ENCODE measurements around the gene TSC22D3. TPM values are rescaled to one million over a fixed set of nuclear protein-coding genes. Genes with fewer than 3 reads are reported as not detected.
"Not testable (repeated sequence)": the region's sequence is repeated elsewhere in the genome, so short reads cannot be mapped to it uniquely, and the experiment has no call there.

TSC22D3 gene
- total RNA-seq (2014; rRNA removed; shearing (Covaris generic)) = not detected in 2 replicates

DNA sequence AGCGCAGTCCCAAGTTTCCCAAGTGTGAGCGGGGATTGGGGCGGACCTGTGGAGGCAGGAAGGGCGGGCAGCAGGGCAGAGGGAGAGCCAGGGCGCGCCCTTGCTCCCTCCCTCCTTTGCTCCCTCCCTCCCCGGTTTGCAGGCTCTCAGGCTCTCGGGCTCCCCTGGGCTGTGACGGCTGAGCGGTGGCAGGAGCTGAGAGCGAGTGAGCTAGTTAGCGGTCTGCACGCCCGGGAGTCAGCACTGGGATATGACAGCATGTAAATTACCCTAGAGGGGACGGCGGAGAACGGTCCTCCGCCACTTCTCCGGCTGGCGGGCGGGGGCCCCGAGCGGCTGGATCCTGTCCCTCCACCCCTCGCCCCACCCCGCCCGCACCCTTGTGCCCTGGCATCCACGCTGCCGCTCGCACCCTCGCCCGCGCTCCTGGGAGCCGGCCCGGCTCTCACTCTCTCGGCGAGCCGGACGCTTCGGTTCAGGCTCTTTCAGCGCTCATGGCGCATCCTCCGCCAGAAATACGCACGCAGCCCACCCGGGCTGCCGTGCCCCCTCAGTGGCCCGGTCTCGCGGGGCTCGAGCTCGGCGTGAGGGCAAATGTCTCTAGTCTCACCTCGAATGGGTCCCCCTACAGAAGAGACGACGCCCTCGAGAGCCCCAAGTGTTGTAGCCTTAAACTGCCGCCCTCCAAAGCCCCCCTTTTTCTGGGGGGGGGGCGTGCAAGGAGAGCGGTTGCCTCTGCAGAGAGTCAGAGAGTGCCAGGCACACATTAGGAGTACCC, at the start of gene TSC22D3:
Gene TSC22D3, minus strand, starts transcription at position 54 of the 778 bp plus-strand sequence. CDS start 368 bp downstream, outside the sequence.
- in situ Hi-C loops (cut with HindIII; ENCODE audit: low sequenced_read_pairs) = no loop called here
- peak; percentile 78 for DNase-seq (ENCODE audit: low spot score)

DNA sequence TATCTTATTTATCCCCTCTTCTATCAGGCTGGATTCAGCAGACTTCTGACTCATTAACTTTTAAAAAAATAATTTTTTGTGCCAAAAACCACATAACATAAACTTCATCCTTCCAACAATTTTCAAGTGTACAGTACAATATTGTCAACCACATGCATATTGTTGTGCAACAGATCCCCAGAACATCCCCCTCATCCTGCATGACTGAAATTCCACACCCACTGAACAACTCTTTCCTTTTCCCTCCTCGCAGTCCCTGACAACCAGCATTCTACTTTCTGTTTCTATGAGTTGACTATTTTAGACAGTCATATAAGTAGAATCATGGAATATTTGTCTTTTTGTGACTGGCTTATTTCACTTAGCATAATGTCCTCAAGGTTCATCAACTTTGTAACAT, 47.9 kb upstream of the TSC22D3 start:
- no peak for DNase-seq (ENCODE audit: low spot score)
- in situ Hi-C loops (cut with HindIII; ENCODE audit: low sequenced_read_pairs) = no loop called here

DNA sequence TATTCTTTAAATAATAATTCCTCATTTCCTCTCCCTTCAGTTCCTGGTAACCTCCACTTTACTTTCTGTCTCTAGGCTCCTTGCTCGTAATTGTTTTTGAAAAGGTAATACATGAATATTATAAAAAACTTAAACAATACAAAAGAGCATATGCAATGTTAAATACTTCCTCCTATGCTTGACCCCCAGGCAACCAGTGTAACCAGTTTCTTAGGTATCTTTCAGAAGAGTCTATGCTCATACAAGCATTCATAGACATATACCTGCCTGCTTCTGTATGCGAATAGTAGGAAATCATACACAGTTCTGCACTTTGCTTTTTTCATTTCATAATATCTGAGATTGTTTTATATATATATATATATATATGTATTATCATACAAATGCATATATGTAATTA, 47.5 kb upstream of the TSC22D3 start:
- in situ Hi-C loops (cut with HindIII; ENCODE audit: low sequenced_read_pairs) = no loop called here
- no peak for DNase-seq (ENCODE audit: low spot score)

DNA sequence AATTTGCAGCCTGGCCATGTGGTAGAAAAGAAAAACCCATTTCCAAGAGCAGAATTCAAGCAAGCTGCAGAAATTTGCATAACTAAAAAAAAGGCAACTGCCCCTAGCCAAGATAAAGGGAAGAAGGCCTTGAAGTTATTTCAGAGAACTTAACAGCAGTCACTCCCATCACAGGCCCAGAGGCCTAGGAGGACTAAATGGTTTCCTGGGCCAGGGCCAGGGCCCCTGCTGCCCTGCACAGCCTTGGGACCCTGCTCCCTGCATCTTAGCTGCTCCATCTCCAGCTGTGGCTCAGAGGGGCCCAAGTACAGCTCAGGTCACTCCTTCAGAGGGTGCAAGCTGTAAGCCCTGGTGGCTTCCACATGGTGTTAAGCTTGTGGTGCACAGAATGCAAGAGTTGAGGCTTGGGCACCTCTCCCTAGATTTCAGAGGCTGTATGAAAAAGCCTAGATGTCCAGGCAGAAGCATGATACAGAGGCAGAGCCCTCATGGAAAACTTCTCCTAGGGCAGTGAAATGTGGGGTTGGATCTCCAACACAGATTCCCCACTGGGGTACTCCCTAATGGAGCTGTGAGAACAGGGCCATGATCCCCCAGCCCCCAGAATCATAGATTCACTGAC, 43.4 kb upstream of the TSC22D3 start:
- no peak for DNase-seq (ENCODE audit: low spot score)
- in situ Hi-C loops (cut with HindIII; ENCODE audit: low sequenced_read_pairs) = no loop called here

DNA sequence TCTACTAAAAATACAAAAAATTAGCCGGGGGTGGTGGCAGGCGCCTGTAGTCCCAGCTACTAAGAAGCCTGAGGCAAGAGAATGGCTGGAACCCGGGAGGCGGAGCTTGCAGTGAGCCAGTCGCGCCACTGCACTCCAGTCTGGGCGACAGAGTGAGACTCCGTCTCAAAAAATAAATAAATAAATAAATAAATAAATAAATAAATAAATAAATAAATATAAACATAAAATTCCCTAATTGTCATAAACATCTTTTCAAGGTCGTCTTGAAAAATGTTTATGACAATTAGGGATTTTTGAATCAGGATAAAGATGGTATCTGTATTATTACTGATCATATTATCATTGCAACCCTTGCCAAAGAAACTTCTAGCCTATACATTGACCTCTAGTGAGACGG, 34.5 kb upstream of the TSC22D3 start:
- in situ Hi-C loops (cut with HindIII; ENCODE audit: low sequenced_read_pairs) = not testable (repeated sequence)

DNA sequence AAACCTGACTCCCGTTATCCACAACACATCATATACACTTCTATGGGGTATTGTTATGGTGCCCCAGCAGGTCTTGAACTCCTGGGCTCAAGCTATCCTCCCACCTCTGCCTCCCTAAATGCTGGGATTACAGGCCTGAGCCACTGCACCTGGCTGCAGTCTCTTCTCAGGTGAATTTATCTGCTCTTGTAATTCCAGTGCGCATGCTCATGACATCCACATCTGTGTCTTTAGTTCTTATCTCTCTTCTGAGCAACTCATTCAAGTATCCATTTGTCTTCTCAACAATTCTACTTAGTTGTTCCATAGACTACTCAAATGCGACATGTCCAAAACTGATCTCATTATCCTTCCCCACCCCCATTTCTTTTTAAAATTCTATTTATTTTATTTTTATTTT, 29.6 kb upstream of the TSC22D3 start:
- in situ Hi-C loops (cut with HindIII; ENCODE audit: low sequenced_read_pairs) = no loop called here
- DNase-seq (ENCODE audit: low spot score) = no peak

More for the DNA sequence above, 34.5 kb upstream of the TSC22D3 start:
- DNase-seq (ENCODE audit: low spot score) = not testable (repeated sequence)

DNA sequence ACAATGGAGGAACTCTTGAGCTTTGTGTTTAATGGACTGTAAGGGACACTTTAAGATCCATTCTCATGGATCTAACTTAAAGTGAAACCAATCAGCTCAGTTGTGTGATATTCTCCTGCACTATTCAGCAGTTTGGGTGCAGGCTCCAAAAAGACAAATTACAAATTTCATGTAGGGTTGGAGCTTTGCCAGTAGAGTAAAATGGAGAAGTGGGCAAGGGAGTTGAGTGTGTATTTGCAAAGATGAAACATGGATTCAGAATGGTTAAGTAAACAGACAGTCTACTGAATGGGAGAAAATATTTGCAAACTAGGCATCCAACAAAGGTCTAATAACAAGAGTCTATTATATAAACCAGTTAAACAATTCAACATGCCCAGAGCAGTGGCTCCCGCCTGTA, 28.8 kb upstream of the TSC22D3 start:
- in situ Hi-C loops (cut with HindIII; ENCODE audit: low sequenced_read_pairs) = no loop called here
- DNase-seq (ENCODE audit: low spot score) = no peak

DNA sequence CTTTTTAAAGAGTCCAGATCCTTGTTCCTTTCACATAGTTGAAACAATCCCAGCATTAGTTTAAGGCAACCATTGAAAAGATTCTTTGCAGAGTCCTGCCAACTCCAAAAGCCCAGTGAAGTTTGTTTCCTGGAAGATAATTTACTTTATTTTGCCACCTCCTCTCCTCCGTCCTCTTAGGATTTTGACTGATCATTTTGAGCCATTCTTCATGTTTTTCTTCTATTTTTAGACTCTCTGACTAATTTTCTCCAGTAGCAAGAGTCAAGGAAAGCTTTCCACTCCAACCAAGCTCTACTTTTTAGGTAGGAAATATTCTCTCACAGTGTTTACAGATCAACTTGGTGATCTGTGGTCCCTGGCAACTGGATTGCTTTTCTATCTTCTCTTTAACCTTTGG, 12.2 kb upstream of the TSC22D3 start:
- DNase-seq (ENCODE audit: low spot score) = no peak
- in situ Hi-C loops (cut with HindIII; ENCODE audit: low sequenced_read_pairs) = no loop called here

DNA sequence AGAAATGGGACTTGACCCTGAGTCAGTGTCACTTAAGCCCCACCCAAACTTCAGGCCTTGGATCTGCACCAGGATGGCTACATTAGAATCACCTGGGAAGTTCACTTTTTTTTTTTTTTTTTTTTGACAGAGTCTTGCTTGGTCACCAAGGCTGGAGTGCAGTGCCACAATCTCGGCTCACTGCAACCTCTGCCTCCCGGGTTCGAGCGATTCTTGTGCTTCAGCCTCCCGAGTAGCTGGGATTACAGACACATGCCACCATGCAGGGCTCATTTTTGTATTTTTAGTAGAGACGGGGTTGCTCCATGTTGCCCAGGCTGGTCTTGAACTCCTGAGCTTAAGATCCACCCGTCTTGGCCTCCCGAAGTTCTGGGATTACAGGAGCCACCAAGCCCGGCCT, 4.9 kb upstream of the TSC22D3 start:
- DNase-seq (ENCODE audit: low spot score) = no peak
- in situ Hi-C loops (cut with HindIII; ENCODE audit: low sequenced_read_pairs) = no loop called here

DNA sequence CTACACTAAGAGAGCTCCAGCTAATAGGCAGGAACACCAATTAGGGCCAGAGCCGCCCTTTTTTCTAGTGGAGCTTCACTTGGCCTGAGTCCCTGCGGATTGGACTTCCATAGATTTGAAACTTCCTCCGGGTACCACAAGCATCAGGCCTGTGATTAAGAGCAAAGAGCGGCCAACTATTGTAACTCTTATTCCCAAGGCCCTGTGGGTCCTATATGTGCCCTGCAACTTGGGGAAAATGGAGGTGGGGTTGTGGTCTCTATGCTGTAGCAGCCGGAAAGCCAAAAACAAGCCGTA, 1.9 kb upstream of the TSC22D3 start, which contains the start of gene NCBP2L:
Gene NCBP2L, plus strand, starts transcription at position 198 of the 297 bp plus-strand sequence. CDS start 16,488 bp downstream, outside the sequence.
- no peak for DNase-seq (ENCODE audit: low spot score)
- in situ Hi-C loops (cut with HindIII; ENCODE audit: low sequenced_read_pairs) = no loop called here

DNA sequence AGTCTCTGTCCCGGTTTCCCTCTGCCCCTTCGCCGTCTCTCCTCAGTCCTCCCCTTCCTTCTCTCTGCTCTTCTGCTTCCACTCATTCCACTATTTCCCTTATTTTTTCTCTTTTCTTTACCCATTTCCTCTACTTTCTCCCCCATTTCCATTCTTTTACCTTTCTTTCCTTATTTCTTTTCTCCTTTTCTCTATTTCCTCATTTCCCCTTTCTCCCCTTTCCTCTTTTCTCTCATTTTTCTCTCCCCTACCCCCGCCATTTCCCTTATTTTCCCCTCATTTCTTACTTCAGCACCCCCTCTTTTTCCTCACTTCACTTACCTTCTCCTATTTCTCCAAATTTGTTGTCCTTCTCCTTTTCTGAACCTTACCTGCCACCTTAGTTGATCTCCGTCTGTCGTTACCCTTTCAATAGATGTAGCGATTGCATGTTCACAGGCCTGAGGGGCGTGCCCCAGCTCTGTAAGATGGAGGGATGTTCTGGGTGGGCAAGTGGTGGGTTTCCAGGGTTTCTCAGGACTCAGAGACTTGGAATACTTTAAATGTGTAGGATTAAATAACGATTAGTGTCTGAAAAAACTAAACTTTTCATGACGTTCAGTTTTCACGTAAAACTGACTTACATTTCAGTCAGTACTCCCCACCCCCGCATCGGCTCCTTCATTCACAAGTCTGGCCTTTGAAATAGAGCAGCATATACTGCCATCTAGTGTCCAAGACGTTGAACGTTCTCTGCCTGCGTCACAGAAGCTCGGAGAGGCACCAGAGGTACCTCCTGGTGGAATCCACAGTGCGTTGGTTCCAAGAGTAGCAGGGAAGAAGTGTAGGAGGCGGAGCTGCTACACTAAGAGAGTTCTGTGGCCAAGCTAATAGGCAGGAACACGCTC, 1.3 kb upstream of the TSC22D3 start:
- DNase-seq (ENCODE audit: low spot score) = peak; percentile 92
- in situ Hi-C loops (cut with HindIII; ENCODE audit: low sequenced_read_pairs) = no loop called here

DNA sequence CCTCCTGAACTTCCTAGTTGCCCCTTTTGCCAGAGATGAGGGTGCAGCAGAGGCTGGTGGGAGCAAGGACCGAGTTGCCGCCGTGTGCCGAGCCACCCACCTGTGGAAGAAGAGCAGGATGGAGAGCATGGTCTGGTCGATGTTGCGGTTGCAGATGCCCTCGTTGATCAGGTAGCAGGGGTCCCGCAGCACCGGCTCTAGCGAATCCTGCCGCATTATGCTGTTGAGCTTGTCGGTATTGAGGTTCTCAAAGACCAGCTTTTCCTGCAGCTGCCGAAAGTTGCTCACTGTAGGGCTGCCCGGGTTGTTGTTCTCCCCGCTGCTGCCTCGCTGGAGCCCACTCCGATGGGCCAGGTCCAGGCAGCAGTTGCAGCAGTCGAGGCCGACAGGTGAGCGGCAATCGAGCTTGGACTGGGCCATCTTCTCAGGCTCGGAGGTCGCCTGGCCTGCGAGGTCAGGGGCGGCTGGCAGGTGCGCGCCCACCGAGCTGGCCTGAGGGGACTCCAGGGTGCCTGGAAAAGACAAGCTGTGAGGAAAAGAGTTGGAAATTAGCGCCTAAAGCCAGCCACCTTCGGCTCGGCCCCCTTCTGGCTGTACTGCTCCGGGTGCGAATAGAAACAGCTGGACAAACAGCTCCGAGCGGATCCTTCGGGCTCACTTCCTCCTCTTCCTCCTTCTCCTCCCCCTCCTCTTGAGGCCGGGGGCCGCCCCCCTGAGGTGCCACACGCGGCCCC, 420 bp downstream of the TSC22D3 start:
- in situ Hi-C loops (cut with HindIII; ENCODE audit: low sequenced_read_pairs) = no loop called here
- DNase-seq (ENCODE audit: low spot score) = no peak

DNA sequence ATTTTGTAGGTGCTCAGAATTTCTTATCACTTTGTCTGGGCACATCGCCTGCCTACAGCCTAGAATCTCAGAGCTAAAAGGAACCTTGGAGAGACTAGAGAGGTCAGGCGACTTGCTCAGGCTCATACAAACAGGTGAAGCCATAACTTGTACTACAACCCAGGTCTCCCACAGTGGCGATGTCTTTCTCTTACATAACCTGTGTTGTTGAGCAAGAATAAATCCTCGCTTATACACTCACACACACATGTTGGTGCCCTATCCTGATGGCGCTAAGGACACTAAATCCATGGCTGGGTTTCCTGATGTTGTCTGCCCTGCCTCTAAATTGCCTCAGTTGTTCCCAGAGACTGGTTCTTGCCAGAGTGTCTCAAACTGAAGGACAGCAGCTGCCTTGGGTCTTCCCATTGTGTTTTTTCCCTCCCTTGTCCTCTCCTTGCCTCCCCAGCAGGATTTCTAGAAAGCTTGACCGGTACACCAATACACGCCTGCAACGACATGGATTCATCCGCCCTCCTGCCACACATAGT, 1.6 kb downstream of the TSC22D3 start:
- in situ Hi-C loops (cut with HindIII; ENCODE audit: low sequenced_read_pairs) = no loop called here
- no peak for DNase-seq (ENCODE audit: low spot score)

DNA sequence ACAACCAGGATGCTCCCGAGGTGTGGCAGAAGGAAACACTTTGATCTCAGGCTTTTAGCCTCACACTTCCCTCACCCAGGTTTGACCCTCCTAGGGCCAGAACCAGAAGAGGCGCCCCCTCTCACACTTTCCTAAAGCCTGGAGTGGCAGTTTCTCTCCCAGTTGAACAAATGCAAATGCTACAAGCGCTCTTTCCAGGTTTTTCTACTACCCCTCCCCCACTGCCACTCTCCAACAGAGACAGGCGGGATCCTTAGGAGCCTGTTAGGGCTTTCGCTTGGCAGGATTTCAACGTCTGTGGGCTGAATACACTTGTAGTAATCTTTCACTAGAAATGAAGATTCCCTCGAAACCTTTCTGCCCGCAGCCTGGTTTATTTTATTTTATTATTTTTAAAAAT, 2.4 kb downstream of the TSC22D3 start:
- in situ Hi-C loops (cut with HindIII; ENCODE audit: low sequenced_read_pairs) = no loop called here
- no peak for DNase-seq (ENCODE audit: low spot score)

DNA sequence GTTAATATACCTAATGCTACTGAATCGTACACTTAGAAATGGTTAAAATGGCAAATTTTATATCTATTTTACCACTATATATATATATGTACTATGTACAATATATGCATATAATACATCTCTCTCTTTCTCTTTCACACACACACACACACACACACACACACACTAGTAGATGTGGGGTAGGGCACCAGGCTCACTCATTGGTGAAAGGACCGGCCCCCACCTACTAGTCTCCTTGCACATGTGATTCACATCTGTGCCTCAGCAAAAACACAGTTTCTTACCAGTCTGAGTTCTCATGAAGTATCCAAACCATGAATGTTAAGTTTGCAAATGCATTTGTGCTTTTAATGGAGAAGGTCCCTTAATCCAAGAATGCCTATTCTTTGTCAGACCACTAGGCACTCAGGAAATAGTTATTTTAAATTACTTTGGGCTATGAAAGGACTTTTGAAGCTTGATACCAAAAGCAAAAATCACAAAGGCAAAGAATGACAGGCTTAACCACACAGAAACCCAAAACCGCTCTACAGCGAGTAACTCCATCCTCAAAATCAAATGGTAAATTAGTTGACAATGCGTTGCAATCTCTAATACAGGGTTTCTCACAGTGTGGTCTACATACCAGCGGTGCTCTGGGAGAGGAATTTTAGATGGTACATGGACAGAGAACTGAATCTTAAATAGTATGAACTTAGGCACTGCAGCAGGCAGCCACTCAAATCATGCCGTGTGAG, 5.8 kb downstream of the TSC22D3 start:
- in situ Hi-C loops (cut with HindIII; ENCODE audit: low sequenced_read_pairs) = no loop called here
- no peak for DNase-seq (ENCODE audit: low spot score)

DNA sequence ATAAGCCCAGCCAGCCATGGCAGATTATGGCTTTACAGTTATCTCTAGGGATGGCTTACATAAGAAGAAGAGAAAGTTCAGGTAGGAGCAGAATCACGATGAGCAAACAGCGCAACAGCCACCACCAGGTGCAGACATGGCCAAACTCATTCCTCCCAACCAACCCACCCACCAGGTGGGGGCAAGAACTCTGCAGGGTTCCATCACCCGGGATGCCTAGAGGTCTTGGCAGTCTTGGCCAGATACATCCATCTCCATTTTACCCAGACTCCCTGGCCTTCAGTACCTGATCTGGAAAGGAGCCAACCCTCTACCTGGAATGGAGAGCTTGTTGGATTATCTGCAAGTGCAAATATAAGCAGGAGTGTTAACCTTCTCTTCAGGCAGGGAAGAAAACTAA, 7.5 kb downstream of the TSC22D3 start:
- no peak for DNase-seq (ENCODE audit: low spot score)
- in situ Hi-C loops (cut with HindIII; ENCODE audit: low sequenced_read_pairs) = no loop called here

DNA sequence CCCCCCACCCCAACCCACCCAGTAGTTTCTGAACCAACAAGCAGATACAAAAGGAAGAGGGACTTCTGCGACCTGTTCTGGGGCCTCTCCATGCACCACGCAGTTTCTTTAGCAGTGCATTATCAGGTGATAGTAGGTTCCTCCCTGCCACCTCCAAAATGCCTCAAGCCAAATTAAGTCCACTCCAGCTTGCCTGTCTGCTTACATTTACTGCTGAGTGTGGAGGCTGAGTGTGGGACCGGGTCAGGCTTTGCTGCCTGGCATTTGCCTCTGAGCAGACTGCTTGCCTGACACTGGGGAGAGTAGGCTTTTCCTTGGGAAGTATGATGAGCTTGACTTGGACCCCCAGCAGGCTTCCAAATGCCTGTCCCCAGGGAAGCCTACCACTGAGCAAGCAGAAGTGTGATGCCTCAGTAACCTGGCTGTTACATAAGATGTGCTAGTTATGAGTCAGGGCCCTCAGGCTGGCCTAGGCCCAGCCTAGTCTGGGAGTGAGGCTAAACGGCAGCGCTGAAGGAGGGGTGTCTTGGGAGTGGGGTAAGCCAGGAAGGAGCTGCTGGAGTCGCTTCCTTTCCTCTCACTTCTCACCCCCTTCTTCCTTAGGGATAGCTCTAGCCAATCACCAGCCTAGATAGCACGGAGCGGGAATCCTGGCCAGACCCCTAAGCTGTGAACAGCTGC, 9.0 kb downstream of the TSC22D3 start:
- in situ Hi-C loops (cut with HindIII; ENCODE audit: low sequenced_read_pairs) = no loop called here
- peak; percentile 36 for DNase-seq (ENCODE audit: low spot score)
